LNCAP (cell line): ENCODE results near the gene FRRS1.

Experiments
- TF ChIP-seq, protein P1 (sequence below): fragments of 450-650 bp; IDR thresholded peaks from 2 replicates; pipeline ENCODE4 v1.5.1; 2017; ENCODE audit warnings: mild to moderate bottlenecking

FRRS1 gene

GRCh38 chr1:99681583-99681982 is 84.9 kb downstream of the FRRS1 start:
- TF ChIP-seq, protein P1, sequence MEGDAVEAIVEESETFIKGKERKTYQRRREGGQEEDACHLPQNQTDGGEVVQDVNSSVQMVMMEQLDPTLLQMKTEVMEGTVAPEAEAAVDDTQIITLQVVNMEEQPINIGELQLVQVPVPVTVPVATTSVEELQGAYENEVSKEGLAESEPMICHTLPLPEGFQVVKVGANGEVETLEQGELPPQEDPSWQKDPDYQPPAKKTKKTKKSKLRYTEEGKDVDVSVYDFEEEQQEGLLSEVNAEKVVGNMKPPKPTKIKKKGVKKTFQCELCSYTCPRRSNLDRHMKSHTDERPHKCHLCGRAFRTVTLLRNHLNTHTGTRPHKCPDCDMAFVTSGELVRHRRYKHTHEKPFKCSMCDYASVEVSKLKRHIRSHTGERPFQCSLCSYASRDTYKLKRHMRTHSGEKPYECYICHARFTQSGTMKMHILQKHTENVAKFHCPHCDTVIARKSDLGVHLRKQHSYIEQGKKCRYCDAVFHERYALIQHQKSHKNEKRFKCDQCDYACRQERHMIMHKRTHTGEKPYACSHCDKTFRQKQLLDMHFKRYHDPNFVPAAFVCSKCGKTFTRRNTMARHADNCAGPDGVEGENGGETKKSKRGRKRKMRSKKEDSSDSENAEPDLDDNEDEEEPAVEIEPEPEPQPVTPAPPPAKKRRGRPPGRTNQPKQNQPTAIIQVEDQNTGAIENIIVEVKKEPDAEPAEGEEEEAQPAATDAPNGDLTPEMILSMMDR: peak; percentile 24; the same call in 1 of the 2 replicates

GRCh38 chr1:99680270-99680669 is 86.2 kb downstream of the FRRS1 start:
- TF ChIP-seq, protein P1: no peak

GRCh38 chr1:99677416-99677815 is 89.0 kb downstream of the FRRS1 start:
- TF ChIP-seq, protein P1: no peak

GRCh38 chr1:99676876-99677275 is 89.6 kb downstream of the FRRS1 start:
- TF ChIP-seq, protein P1: no peak

DNA sequence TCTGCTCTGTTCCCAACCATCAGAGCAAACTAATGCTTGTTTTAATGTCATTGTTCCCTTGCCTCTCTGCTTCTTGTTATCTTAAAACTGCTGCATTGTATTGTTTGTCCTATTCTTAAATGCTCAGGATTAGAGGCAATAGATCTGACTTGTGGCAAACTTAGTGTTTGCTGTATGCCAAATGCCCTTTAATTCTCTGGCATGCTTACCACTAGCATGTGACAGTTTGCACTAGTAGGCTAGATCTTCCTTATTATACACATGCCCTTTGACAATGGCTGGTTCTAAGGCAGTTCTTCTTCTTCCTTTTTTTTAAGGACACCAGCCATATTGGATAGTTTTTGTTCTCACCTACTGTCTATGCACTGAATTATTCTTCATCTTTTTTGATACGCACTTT is 90.4 kb downstream of the FRRS1 start:
- TF ChIP-seq, protein P1: no peak

DNA sequence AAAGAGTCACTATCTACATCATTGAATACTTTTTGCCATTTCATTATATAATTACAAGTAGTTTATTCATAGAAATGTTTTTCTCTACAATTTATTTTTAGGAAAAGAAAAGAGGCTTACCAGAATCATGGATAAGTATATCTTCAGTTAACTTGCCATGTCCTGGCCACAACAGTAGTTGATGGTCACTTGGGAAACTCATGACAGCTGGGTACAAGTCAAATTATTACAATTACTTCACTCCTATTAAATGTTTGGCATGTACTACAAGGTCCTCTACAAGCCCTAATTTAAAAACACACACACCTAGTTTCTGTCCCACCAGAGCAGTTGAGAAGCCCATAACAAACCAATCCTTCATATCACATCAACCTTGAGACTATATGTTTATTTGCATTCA is 91.1 kb downstream of the FRRS1 start:
- TF ChIP-seq, protein P1: no peak

DNA sequence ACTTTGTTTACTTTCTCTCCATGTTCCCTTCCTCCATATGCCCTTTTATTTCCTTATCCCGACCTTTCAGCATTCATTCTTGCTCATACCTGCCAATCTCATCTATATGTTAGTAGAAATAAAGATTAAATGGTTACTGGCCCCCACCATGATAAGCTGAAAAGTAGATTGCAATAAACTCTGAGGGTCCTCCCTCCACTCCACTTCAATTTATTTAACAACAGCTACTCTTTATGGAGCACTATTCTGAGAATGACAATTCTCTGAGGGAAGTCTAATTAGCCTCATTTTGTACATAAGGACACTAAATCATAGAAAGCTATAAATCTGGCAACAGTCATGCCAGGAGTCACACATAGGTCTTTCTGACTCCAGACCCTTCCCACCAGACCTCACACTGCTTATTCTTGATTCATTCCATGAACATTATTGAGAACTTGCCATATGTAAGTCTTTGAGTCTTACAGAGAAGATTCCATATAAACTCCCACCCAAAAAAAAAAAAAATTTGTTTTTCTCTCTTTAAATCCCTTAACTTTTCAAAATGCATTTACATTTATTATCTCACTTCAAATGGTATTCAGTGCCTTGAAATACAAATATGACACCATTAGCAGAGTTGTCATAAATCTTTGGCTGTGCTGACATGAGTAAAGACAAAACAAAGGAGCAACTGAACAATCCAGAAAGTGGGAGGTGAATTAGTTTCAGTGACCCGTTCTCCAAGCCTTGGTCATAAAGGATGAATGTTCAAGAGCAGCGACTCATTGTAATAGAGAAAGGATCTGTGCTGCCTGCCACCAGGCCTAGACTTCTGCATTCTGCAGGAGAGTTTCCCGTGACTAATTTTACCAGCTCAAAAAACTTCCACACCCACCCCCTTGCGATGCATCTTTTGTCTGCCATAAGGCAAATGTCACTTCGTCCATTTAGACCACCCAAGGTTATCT is 92.0 kb downstream of the FRRS1 start:
- TF ChIP-seq, protein P1: no peak
